ENCODE results near the gene LYPD6.

The LYPD6 gene

GRCh38 chr2:149428783-149429182, 98.4 kb downstream of the LYPD6 start:
- ChIA-PET CTCF (interaction anchor here (0.5 kb wide), 1 partner anchor 388 kb away, joined by 3 read pairs; no protein-coding TSS in a partner anchor), POLR2A (no interaction called here)
- no peak overlapping the region for H3K4me3 ChIP-seq (ENCODE audit: low read depth, low read length)

More at GRCh38 chr2:149428783-149429182, 98.4 kb downstream of the LYPD6 start:
- H3K4me1 ChIP-seq (ENCODE audit: control insufficient read depth, insufficient read depth, low read length) = no peaks in the 10 kb centered on the region
- H3K27ac ChIP-seq (ENCODE audit: extremely low read depth, low read depth, low read length) = no peak overlapping the region
- TF ChIP-seq KLF7 (tag by site-specific recombination; IDR thresholded peaks at IDR 0.05; ENCODE audit: borderline replicate concordance) (no peak), PRDM1 (tag by site-specific recombination; IDR thresholded peaks at IDR 0.05) (no peak), YY1 (tag by site-specific recombination; IDR thresholded peaks at IDR 0.05) (no peak), ZNF138 (tag by site-specific recombination; IDR thresholded peaks at IDR 0.05; ENCODE audit: borderline replicate concordance) (no peak), ZBTB26 (tag by site-specific recombination; optimal IDR thresholded peaks at IDR 0.05) (no peak), ZNF561 (tag by site-specific recombination; IDR thresholded peaks at IDR 0.05; ENCODE audit: borderline replicate concordance) (no peak), ZFP69B (tag by site-specific recombination; IDR thresholded peaks at IDR 0.05) (no peak), ZFP41 (tag by site-specific recombination; IDR thresholded peaks at IDR 0.05; ENCODE audit: borderline replicate concordance) (no peak), SP2 (tag by site-specific recombination; IDR thresholded peaks at IDR 0.05) (no peak), ZNF133 (tag by site-specific recombination; IDR thresholded peaks at IDR 0.05) (no peak), ZNF114 (tag by site-specific recombination; IDR thresholded peaks at IDR 0.05) (no peak), REST (tag by site-specific recombination; IDR thresholded peaks at IDR 0.05) (no peak), ZSCAN18 (tag by site-specific recombination; IDR thresholded peaks at IDR 0.05) (no peak), PRDM10 (tag by site-specific recombination; IDR thresholded peaks at IDR 0.05) (no peak), ZBTB7A (tag by site-specific recombination; IDR thresholded peaks at IDR 0.05; ENCODE audit: low read depth) (no peak), IKZF3 (tag by site-specific recombination; IDR thresholded peaks at IDR 0.05) (no peak)
- no peaks in the 10 kb centered on the region for H3K9me3 ChIP-seq (ENCODE audit: control insufficient read depth, insufficient read depth, low read depth, low read length)
- no peaks in the 10 kb centered on the region for H3K36me3 ChIP-seq (ENCODE audit: control insufficient read depth in 2 of 2, insufficient read depth in 1 of 2, low read length in 2 of 2)
